ENCODE results near the gene TMEM14B. TPM values are rescaled to one million over a fixed set of nuclear protein-coding genes. Genes with fewer than 3 reads are reported as not detected.

TMEM14B gene
- polyA plus RNA-seq (2011; rRNA removed) = 113 and 177 TPM in 2 replicates
- 112 and 120 TPM in 2 replicates for polyA plus RNA-seq (2012; cell fraction: cytosol; rRNA removed)
- 35.5 and 56.5 TPM in 2 replicates for polyA plus RNA-seq (2012; cell fraction: nucleus; rRNA removed)
- polyA plus RNA-seq (2017; fragmentation: RNase III; extraction: RNeasy Plus Mini Kit Qiagen cat#74134 plus additional on column Dnase treatment) = 118 to 152 TPM (median 121 TPM) in 3 replicates
- polyA minus RNA-seq (2011; rRNA and poly(A)+ RNA removed) = 29.2 and 36.2 TPM in 2 replicates

DNA sequence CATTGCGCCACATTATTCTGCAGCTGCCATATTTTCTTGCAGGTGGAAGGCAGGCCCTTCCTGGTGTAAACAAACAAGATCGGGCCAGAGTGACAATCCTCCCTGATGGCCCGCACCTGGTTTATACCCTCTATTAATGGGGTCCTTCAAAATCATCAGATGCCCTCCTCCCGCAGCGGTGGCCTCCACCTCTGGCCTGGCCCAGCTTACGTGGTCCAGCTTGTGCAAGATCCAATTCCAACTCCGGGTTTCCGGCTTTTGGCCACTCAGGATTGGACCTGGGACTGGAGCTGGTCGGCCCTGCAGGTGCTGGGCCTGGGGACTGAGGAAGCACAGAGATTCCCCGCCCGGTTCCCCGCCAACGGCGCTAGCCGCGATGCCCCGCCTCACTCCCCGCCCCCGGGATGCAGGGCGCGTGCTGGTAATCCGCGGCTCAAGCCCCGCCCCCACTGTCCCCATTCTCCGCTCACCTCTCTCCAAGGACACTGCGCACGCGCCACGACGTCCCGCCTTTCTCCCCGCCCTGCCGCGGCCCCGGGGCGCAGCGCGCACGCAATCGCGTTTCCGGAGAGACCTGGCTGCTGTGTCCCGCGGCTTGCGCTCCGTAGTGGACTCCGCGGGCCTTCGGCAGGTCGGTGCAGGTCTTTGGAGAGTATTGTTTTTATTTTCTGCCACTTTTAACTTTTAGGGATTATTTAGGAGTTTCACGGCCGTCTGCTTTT, at the start of gene TMEM14B:
Gene TMEM14B (plus strand): TSS at position 555 of the 722 bp plus-strand sequence. CDS start 1,441 bp downstream, outside the sequence.
- Histone ChIP-seq H3K9me3 (no peaks in the 10 kb centered on the region), H3K4me2 (peak within 1 kb of the TSS; percentile 85), H3K4me3 (peak within 1 kb of the TSS; percentile 95), H3K4me1 (peaks cover 20% of the 10 kb centered on the region), H3K27ac (peak within 1 kb of the TSS; percentile 90 to 96)
- POLR2A ChIA-PET = interaction anchor here (0.9 to 2.5 kb wide), 4 partner anchors 12 to 53 kb away, joined by 3 to 11 read pairs (median 5); partner anchors contain the start of genes C6orf52, PAK1IP1 and TMEM14C
- TF ChIP-seq, protein P1, sequence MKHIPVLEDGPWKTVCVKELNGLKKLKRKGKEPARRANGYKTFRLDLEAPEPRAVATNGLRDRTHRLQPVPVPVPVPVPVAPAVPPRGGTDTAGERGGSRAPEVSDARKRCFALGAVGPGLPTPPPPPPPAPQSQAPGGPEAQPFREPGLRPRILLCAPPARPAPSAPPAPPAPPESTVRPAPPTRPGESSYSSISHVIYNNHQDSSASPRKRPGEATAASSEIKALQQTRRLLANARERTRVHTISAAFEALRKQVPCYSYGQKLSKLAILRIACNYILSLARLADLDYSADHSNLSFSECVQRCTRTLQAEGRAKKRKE (CRISPR knock-in tag; IDR thresholded peaks at IDR 0.05; ENCODE audit: low read depth) = no peak
- TF ChIP-seq JUNB (IDR thresholded peaks at IDR 0.05) (no peak), MAFK (IDR thresholded peaks at IDR 0.05; ENCODE audit: partially characterized antibody) (no peak), JUN (IDR thresholded peaks at IDR 0.05) (peak; percentile 60 to 67; a peak in 3 of 5 replicates), NPAS2 (CRISPR knock-in tag; IDR thresholded peaks at IDR 0.05; ENCODE audit: borderline replicate concordance) (no peak), NFE2L2 (conservative IDR thresholded peaks at IDR 0.05; ENCODE audit: low read length) (no peak), ESRRA (IDR thresholded peaks at IDR 0.05; ENCODE audit: borderline replicate concordance, low read length) (no peak), ZC3H11A (IDR thresholded peaks at IDR 0.05) (no peak), HDAC2 (IDR thresholded peaks at IDR 0.05) (no peak), KDM5A (IDR thresholded peaks at IDR 0.05) (no peak), FOSB (CRISPR knock-in tag; IDR thresholded peaks at IDR 0.05) (no peak), POLR2A (IDR thresholded peaks at IDR 0.05; ENCODE audit: low read length) (peak; percentile 88), RAD21 (conservative IDR thresholded peaks at IDR 0.05 in 1 of 2, IDR thresholded peaks at IDR 0.05 in 1 of 2) (peak in 1 of 2 experiments; percentile 24; a peak in 1 of 5 replicates), RARB (CRISPR knock-in tag; IDR thresholded peaks at IDR 0.05) (no peak), FOXS1 (CRISPR knock-in tag; IDR thresholded peaks at IDR 0.05) (no peak), PHF8 (IDR thresholded peaks at IDR 0.05; ENCODE audit: borderline replicate concordance, low read depth) (0 out of 2 replicates have a peak, but pooled peaks have one; percentile 67), HOXB13 (CRISPR knock-in tag; IDR thresholded peaks at IDR 0.05; ENCODE audit: low read depth) (no peak), RFX5 (IDR thresholded peaks at IDR 0.05) (no peak), BHLHE40 (IDR thresholded peaks at IDR 0.05; ENCODE audit: low read depth, low read length) (no peak), MYC (IDR thresholded peaks at IDR 0.05; ENCODE audit: borderline replicate concordance, low read length) (peak; percentile 42; the same call in 1 of the 2 replicates), HOXB5 (CRISPR knock-in tag; IDR thresholded peaks at IDR 0.05) (no peak), MAZ (IDR thresholded peaks at IDR 0.05; ENCODE audit: borderline replicate concordance, low read depth, low read length) (0 out of 2 replicates have a peak, but pooled peaks have one; percentile 47), CBX2 (IDR thresholded peaks at IDR 0.05; ENCODE audit: borderline replicate concordance, low read depth) (no peak), ZFP36 (IDR thresholded peaks at IDR 0.05; ENCODE audit: borderline replicate concordance, partially characterized antibody) (no peak)
- TF ChIP-seq, protein P2, sequence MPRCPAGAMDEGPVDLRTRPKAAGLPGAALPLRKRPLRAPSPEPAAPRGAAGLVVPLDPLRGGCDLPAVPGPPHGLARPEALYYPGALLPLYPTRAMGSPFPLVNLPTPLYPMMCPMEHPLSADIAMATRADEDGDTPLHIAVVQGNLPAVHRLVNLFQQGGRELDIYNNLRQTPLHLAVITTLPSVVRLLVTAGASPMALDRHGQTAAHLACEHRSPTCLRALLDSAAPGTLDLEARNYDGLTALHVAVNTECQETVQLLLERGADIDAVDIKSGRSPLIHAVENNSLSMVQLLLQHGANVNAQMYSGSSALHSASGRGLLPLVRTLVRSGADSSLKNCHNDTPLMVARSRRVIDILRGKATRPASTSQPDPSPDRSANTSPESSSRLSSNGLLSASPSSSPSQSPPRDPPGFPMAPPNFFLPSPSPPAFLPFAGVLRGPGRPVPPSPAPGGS (IDR thresholded peaks at IDR 0.05) = 0 out of 3 replicates have a peak, but pooled peaks have one; percentile 37
- TF ChIP-seq, protein P3, sequence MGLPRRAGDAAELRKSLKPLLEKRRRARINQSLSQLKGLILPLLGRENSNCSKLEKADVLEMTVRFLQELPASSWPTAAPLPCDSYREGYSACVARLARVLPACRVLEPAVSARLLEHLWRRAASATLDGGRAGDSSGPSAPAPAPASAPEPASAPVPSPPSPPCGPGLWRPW (IDR thresholded peaks at IDR 0.05) = no peak
- TF ChIP-seq, protein P4, sequence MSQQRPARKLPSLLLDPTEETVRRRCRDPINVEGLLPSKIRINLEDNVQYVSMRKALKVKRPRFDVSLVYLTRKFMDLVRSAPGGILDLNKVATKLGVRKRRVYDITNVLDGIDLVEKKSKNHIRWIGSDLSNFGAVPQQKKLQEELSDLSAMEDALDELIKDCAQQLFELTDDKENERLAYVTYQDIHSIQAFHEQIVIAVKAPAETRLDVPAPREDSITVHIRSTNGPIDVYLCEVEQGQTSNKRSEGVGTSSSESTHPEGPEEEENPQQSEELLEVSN (IDR thresholded peaks at IDR 0.05; ENCODE audit: borderline replicate concordance, low read depth) = peak; percentile 53; the same call in 1 of the 2 replicates
- TF ChIP-seq, protein P5, sequence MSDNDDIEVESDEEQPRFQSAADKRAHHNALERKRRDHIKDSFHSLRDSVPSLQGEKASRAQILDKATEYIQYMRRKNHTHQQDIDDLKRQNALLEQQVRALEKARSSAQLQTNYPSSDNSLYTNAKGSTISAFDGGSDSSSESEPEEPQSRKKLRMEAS (IDR thresholded peaks at IDR 0.05) = peak; percentile 84
- DNase-seq (ENCODE audit: low read depth in 1 of 2, low spot score in 1 of 2) (peak; percentile 81 to 94), FAIRE-seq (no peak), ATAC-seq (peak; percentile 95 to 98)
- CTCF ChIA-PET = interaction anchor here (1.0 to 2.2 kb wide), 7 partner anchors 11 to 269 kb away, joined by 3 to 18 read pairs (median 4); no protein-coding TSS in a partner anchor
- WGBS (ENCODE audit: missing lambda C conversion rate) = 3% methylated on average over 25 of the region's 52 CpGs
